Measurements from ENCODE around the gene BAMBI. TPM values are rescaled to one million over a fixed set of nuclear protein-coding genes. Genes with fewer than 3 reads are reported as not detected.

Gene BAMBI
- total and polyA plus RNA-seq, 2 of the 8 experiments (the other 6 are each of a cell fraction or from before 2014, with no cell fraction given): 5.6 to 26.4 TPM

GRCh38 chr10:28678687-28679457, 1.6 kb downstream of the BAMBI start:
- Histone ChIP-seq H4K20me1 (replicated peaks in 1 of 2; ENCODE audit: control insufficient read depth in 1 of 2, insufficient read depth in 2 of 2, low read length in 2 of 2) (peaks cover 12 to 16% of the 10 kb centered on the region in 2 experiments), H2BK5ac (ENCODE audit: low read depth, low read length) (no peak overlapping the region), H3K9ac (replicated peaks in 1 of 4; ENCODE audit: extremely low read depth in 1 of 4, low read depth in 3 of 4, low read length in 3 of 4) (peak overlapping the region in 3 of 4 experiments; percentile 62 to 87 (median 69); a peak in 3 of 7 replicates), H3K79me1 (ENCODE audit: low read depth, low read length) (peaks cover 12% of the 10 kb centered on the region), H3K9me3 (ENCODE audit: insufficient read depth in 2 of 2, low read depth in 1 of 2, low read length in 1 of 2) (no peaks in the 10 kb centered on the region), H3K18ac (ENCODE audit: extremely low read depth, low read length) (0 out of 2 replicates have a peak overlapping the region, but pooled peaks have one; percentile 78), H3K4me2 (ENCODE audit: insufficient read depth in 1 of 2, low read depth in 2 of 2, low read length in 2 of 2) (peak overlapping the region; percentile 96 to 100), H3K23me2 (ENCODE audit: low read depth, low read length) (peaks cover 17% of the 10 kb centered on the region; the same call in 1 of the 2 replicates), H2BK120ac (replicated peaks; ENCODE audit: low read depth, low read length) (peak overlapping the region; percentile 28), H4K5ac (ENCODE audit: insufficient read length, low read depth, low read length) (no peak overlapping the region), H4K8ac (ENCODE audit: extremely low read depth, insufficient read depth, low read length) (no peak overlapping the region), H3K56ac (replicated peaks; ENCODE audit: insufficient read length, low read depth, low read length) (no peak overlapping the region), H3K14ac (ENCODE audit: insufficient read length) (no peak overlapping the region), H3K79me2 (ENCODE audit: control insufficient read depth in 1 of 2, insufficient read depth in 2 of 2, low read length in 2 of 2) (peaks cover 16 to 53% of the 10 kb centered on the region in 2 experiments), H3K4ac (replicated peaks; ENCODE audit: insufficient read length, low read depth, low read length) (no peak overlapping the region), H2BK15ac (ENCODE audit: low read length) (0 out of 2 replicates have a peak overlapping the region, but pooled peaks have one; percentile 72), H2BK20ac (ENCODE audit: low read length) (no peak overlapping the region), H2BK12ac (ENCODE audit: low read depth, low read length) (peak overlapping the region; percentile 80; the same call in 1 of the 2 replicates), H3K36me3 (ENCODE audit: control insufficient read depth in 2 of 4, insufficient read depth in 4 of 4, low read length in 3 of 4) (peaks cover 0 to 22% (median 11%) of the 10 kb centered on the region in 4 experiments; a peak in 6 of 8 replicates), H3K4me3 (ENCODE audit: extremely low read depth in 1 of 4, insufficient read depth in 2 of 4, low read depth in 3 of 4, low read length in 4 of 4) (peak overlapping the region; percentile 53 to 98 (median 84)), H3K23ac (ENCODE audit: insufficient read length) (no peak overlapping the region), H2AFZ (ENCODE audit: low read length) (no peak overlapping the region), H3K4me1 (replicated peaks in 1 of 4; ENCODE audit: control insufficient read depth in 3 of 4, insufficient read depth in 4 of 4, low read length in 3 of 4) (peaks cover 2 to 8% (median 5%) of the 10 kb centered on the region in 4 experiments; a peak in 4 of 7 replicates), H4K91ac (replicated peaks; ENCODE audit: insufficient read length, low read length) (no peak overlapping the region), H3K27ac (ENCODE audit: low read depth, low read length) (no peak overlapping the region), H3K27me3 (replicated peaks in 1 of 4; ENCODE audit: control insufficient read depth in 3 of 4, extremely low read depth in 1 of 4, insufficient read depth in 3 of 4, low read length in 3 of 4) (peaks cover 0 to 7% (median 4%) of the 10 kb centered on the region in 4 experiments; a peak in 4 of 7 replicates), H2AK5ac (ENCODE audit: low read depth, low read length) (0 out of 2 replicates have a peak overlapping the region, but pooled peaks have one; percentile 70)
- POLR2A ChIA-PET (ENCODE audit: partially characterized antibody): interaction anchor here (0.5 to 2.9 kb wide), 6 partner anchors 10 to 312 kb away, joined by 3 to 7 read pairs (median 3); no protein-coding TSS in a partner anchor
- 3% methylated on average over 12 of the region's 12 CpGs; no CpG with 5 or more reads in 1 of the 2 experiments for WGBS, 2 experiments (ENCODE audit: extremely low coverage in 1 of 2, insufficient coverage in 1 of 2, insufficient read length in 1 of 2, insufficient replicate concordance in 2 of 2, low coverage in 1 of 2, low lambda C conversion rate in 2 of 2, missing lambda C conversion rate in 1 of 2)
- no peak for DNase-seq (ENCODE audit: low read depth in 1 of 2, low spot score in 2 of 2)
- CTCF ChIA-PET (ENCODE audit: partially characterized antibody): interaction anchor here (1.1 to 1.8 kb wide), 2 partner anchors 15 to 478 kb away, joined by 4 to 5 read pairs; no protein-coding TSS in a partner anchor
- no peak for FAIRE-seq
- TF ChIP-seq ASH2L (IDR thresholded peaks at IDR 0.05; ENCODE audit: low read length): no peak
- no peak for TF ChIP-seq NRF1 (IDR thresholded peaks at IDR 0.05; ENCODE audit: low read depth, low read length)
- no peak for TF ChIP-seq ATF3 (IDR thresholded peaks at IDR 0.05; ENCODE audit: insufficient read depth, low read depth, low read length)
- no peak for TF ChIP-seq NANOG (IDR thresholded peaks at IDR 0.05; ENCODE audit: insufficient read depth, low read depth, low read length, poor library complexity, severe bottlenecking)
- no peak for TF ChIP-seq EZH2 (IDR thresholded peaks at IDR 0.05; ENCODE audit: low read depth, low read length, severe bottlenecking)
- TF ChIP-seq SP4 (IDR thresholded peaks at IDR 0.05; ENCODE audit: low read length): no peak
- no peak for TF ChIP-seq CREB1 (IDR thresholded peaks at IDR 0.05)
- no peak for TF ChIP-seq HDAC2 (IDR thresholded peaks at IDR 0.05; ENCODE audit: borderline replicate concordance in 1 of 2, low read depth in 2 of 2, low read length in 2 of 2)
- TF ChIP-seq MAX (IDR thresholded peaks at IDR 0.05): no peak
- TF ChIP-seq ZNF274 (IDR thresholded peaks at IDR 0.05; ENCODE audit: borderline replicate concordance, extremely low read depth, low read length): no peak

Data from H1 (cell line).